Osteoblast (primary cell): ENCODE data around the gene EXOC6. TPM values are rescaled to one million over a fixed set of nuclear protein-coding genes. Genes with fewer than 3 reads are reported as not detected.

Experiments used
- DNase-seq: peaks from one replicate; pipeline ENCODE4 v3.0.0; 2011; ENCODE audit warnings: low spot score, mixed read lengths; ENCODE audit not compliant: insufficient read length; ENCODE audit errors: missing footprints
- H2AFZ ChIP-seq: 2 replicates; pipeline ENCODE4 v1.6.0; 2011; ENCODE audit warnings: mild to moderate bottlenecking, low read length
- H3K27ac ChIP-seq: 2 replicates; pipeline ENCODE4 v1.5.1; 2011; ENCODE audit warnings: mild to moderate bottlenecking, low read depth, low read length, moderate library complexity
- H3K27me3 ChIP-seq: 2 replicates; pipeline ENCODE4 v1.6.0; 2012; ENCODE audit warnings: mild to moderate bottlenecking, control low read depth, inconsistent platforms, low read length, moderate library complexity; ENCODE audit not compliant: insufficient read depth
- H3K36me3 ChIP-seq: 2 replicates; pipeline ENCODE4 v1.5.1; 2011; ENCODE audit warnings: mild to moderate bottlenecking, low read length, control low read depth, moderate library complexity; ENCODE audit not compliant: insufficient read depth
- H3K4me1 ChIP-seq: 2 replicates; pipeline ENCODE4 v1.5.1; 2011; ENCODE audit warnings: mild to moderate bottlenecking, low read length, control low read depth, moderate library complexity; ENCODE audit not compliant: insufficient read depth
- H3K4me2 ChIP-seq: 2 replicates; pipeline ENCODE4 v1.6.0; 2011; ENCODE audit warnings: mild to moderate bottlenecking, low read length; ENCODE audit not compliant: insufficient read depth
- H3K4me3 ChIP-seq: fragments of 200-600 bp; sonication (generic); 3 replicates; pipeline ENCODE4 v1.5.1; 2012; ENCODE audit warnings: mild to moderate bottlenecking, low read length, inconsistent platforms; ENCODE audit not compliant: insufficient read depth
- H3K79me2 ChIP-seq: 2 replicates; pipeline ENCODE4 v1.6.0; 2012; ENCODE audit warnings: mild to moderate bottlenecking, low read length, control low read depth, inconsistent platforms; ENCODE audit not compliant: insufficient read depth
- H3K9me3 ChIP-seq: 2 replicates; pipeline ENCODE4 v1.5.1; 2011; ENCODE audit warnings: low read depth, low read length, control low read depth
- H4K20me1 ChIP-seq: 2 replicates; pipeline ENCODE4 v1.6.0; 2012; ENCODE audit warnings: mild to moderate bottlenecking, low read length, control low read depth; ENCODE audit not compliant: insufficient read depth
- CTCF ChIP-seq: IDR thresholded peaks from 2 replicates; pipeline ENCODE4 v1.5.1; 2011; ENCODE audit warnings: mild to moderate bottlenecking, low read depth, low read length, moderate library complexity; ENCODE audit errors: extremely low read depth
- total RNA-seq: library from RNA; depleted of rRNA; stranded (reverse); fragments of >200 nt; gene quantifications from 2 replicates; pipeline ENCODE4 v1.2.3, GENCODE V29; 2012

EXOC6 gene
- total RNA-seq, 1 donor, result 8.7 TPM

- no peak overlapping the region for H2AFZ ChIP-seq
- no peak for DNase-seq
Observed at GRCh38 chr10:92829786-92830377, 18.4 kb upstream of the EXOC6 start.

GRCh38 chr10:92830478-92831389 lies 17.6 kb upstream of the EXOC6 start:
- TF ChIP-seq CTCF, result no peak
- no peaks in the 10 kb centered on the region for H4K20me1 ChIP-seq
- H3K27me3 ChIP-seq, result no peaks in the 10 kb centered on the region
- no peaks in the 10 kb centered on the region for H3K9me3 ChIP-seq
- peak overlapping the region; percentile 48 for H2AFZ ChIP-seq
- no peak overlapping the region for H3K27ac ChIP-seq
- H3K36me3 ChIP-seq, result no peaks in the 10 kb centered on the region
- DNase-seq, result no peak
- H3K79me2 ChIP-seq, result no peaks in the 10 kb centered on the region
- H3K4me1 ChIP-seq, result no peaks in the 10 kb centered on the region
- H3K4me3 ChIP-seq, result no peak overlapping the region
- H3K4me2 ChIP-seq, result no peak overlapping the region

More at GRCh38 chr10:92829786-92830377, 18.4 kb upstream of the EXOC6 start:
- Histone ChIP-seq H3K9me3 (no peaks in the 10 kb centered on the region), H4K20me1 (no peaks in the 10 kb centered on the region), H3K27ac (no peak overlapping the region), H3K4me3 (no peak overlapping the region), H3K79me2 (no peaks in the 10 kb centered on the region), H3K36me3 (no peaks in the 10 kb centered on the region), H3K4me2 (no peak overlapping the region), H3K4me1 (no peaks in the 10 kb centered on the region), H3K27me3 (no peaks in the 10 kb centered on the region)
- TF ChIP-seq CTCF, result no peak

- no peak overlapping the region for H3K4me2 ChIP-seq
- no peaks in the 10 kb centered on the region for H3K36me3 ChIP-seq
- no peak for DNase-seq
- H3K4me3 ChIP-seq, result no peak overlapping the region
- no peak overlapping the region for H3K27ac ChIP-seq
- no peaks in the 10 kb centered on the region for H3K79me2 ChIP-seq
- no peak for TF ChIP-seq CTCF
- no peaks in the 10 kb centered on the region for H3K27me3 ChIP-seq
- no peaks in the 10 kb centered on the region for H4K20me1 ChIP-seq
- H3K4me1 ChIP-seq, result no peaks in the 10 kb centered on the region
- H3K9me3 ChIP-seq, result no peaks in the 10 kb centered on the region
- no peak overlapping the region for H2AFZ ChIP-seq
Observed at GRCh38 chr10:92832121-92832520, 16.2 kb upstream of the EXOC6 start.

- DNase-seq, result no peak
- Histone ChIP-seq H3K4me3 (no peak overlapping the region), H3K79me2 (no peaks in the 10 kb centered on the region), H3K27me3 (no peaks in the 10 kb centered on the region), H3K27ac (no peak overlapping the region), H2AFZ (no peak overlapping the region), H3K9me3 (no peaks in the 10 kb centered on the region), H3K4me2 (no peak overlapping the region), H3K4me1 (no peaks in the 10 kb centered on the region), H4K20me1 (no peaks in the 10 kb centered on the region), H3K36me3 (no peaks in the 10 kb centered on the region)
- TF ChIP-seq CTCF, result no peak
Observed at GRCh38 chr10:92832998-92833650, 15.2 kb upstream of the EXOC6 start.
